Astrocyte of the cerebellum (primary cell): Measurements from ENCODE around the gene PTF1A.
"Not testable (repeated sequence)": the region's sequence is repeated elsewhere in the genome, so short reads cannot be mapped to it uniquely, and the experiment has no call there.

Experiments
- DNase-seq: peaks from one replicate; pipeline ENCODE4 v3.0.0-alpha.2; 2011; ENCODE audit warnings: low read depth
- H3K4me3 ChIP-seq: 2 replicates; pipeline ENCODE4 v1.5.1; 2011; ENCODE audit warnings: mild to moderate bottlenecking, low read depth, low read length, moderate library complexity
- CTCF ChIP-seq: IDR thresholded peaks from 2 replicates; pipeline ENCODE4 v1.5.1; 2012; ENCODE audit warnings: low read length, low read depth, moderate library complexity, mild to moderate bottlenecking; ENCODE audit errors: missing control alignments
- in situ Hi-C: cut with HindIII; loops from 2 replicates; pipeline ENCODE4 v1.10.0; 2017; ENCODE audit warnings: low sequenced_read_pairs

PTF1A gene

GRCh38 chr10:23238015-23238414 is 45.9 kb downstream of the PTF1A start:
- DNase-seq, result no peak
- H3K4me3 ChIP-seq, result no peak overlapping the region
- TF ChIP-seq CTCF, result no peak
- in situ Hi-C loops, result no loop called here

- in situ Hi-C loops, DNase-seq, H3K4me3 ChIP-seq: not testable (repeated sequence)
These were observed 49.7 kb downstream of the PTF1A start for GRCh38 chr10:23241779-23242178.
